Caco-2 (cell line): ENCODE data around the gene AUTS2. TPM values are rescaled to one million over a fixed set of nuclear protein-coding genes. Genes with fewer than 3 reads are reported as not detected.

Experiments
- BruUV-seq: library from RNA; stranded (reverse); fragments of 400-500 nt; replicated peaks from 2 replicates; lab custom pipeline; 2021; lab: Mats Ljungman, UMichigan
- CTCF ChIA-PET: fragments of 300-600 bp; sonication (Branson Sonifier 250); formaldehyde crosslinking; loops from one replicate; lab custom pipeline; 2022; ENCODE audit warnings: antibody characterized with exemption; lab: Charles Lee
- POLR2A ChIA-PET: fragments of 300-600 bp; sonication (Branson Sonifier 250); formaldehyde crosslinking; loops from one replicate; lab custom pipeline; 2022; ENCODE audit warnings: antibody characterized with exemption; lab: Charles Lee
- DNase-seq, 2 experiments: peaks; one replicate each; pipeline versions ENCODE4 v3.0.0 to v3.0.0-alpha.2; 2020 to 2022
- H3K27me3 ChIP-seq: replicated peaks from 2 replicates; pipeline ENCODE4 v1.6.0; 2011; ENCODE audit warnings: low read length; ENCODE audit not compliant: control insufficient read depth, insufficient read depth
- H3K36me3 ChIP-seq: 2 replicates; pipeline ENCODE4 v1.5.1; 2011; ENCODE audit warnings: low read length; ENCODE audit not compliant: control insufficient read depth, insufficient read depth
- H3K4me1 ChIP-seq: fragments of 250-450 bp; sonication (Bioruptor Pico); 2 replicates; pipeline ENCODE4 v1.5.1; 2020; ENCODE audit warnings: mild to moderate bottlenecking
- H3K4me3 ChIP-seq: 2 replicates; pipeline ENCODE4 v1.5.1; 2011; ENCODE audit warnings: low read depth, mild to moderate bottlenecking, control low read depth, low read length
- H3K9me3 ChIP-seq: fragments of 250-450 bp; sonication (Bioruptor Pico); 2 replicates; pipeline ENCODE4 v1.5.1; 2020; ENCODE audit warnings: mild to moderate bottlenecking, moderate library complexity
- H3K27ac Mint-ChIP-seq: one replicate; pipeline ENCODE4 v1.8.0; 2022; ENCODE audit warnings: mixed read lengths; ENCODE audit not compliant: unreplicated experiment
- H3K27me3 Mint-ChIP-seq: one replicate; pipeline ENCODE4 v1.8.0; 2022; ENCODE audit warnings: mixed read lengths; ENCODE audit not compliant: insufficient read depth, unreplicated experiment
- H3K36me3 Mint-ChIP-seq: one replicate; pipeline ENCODE4 v1.8.0; 2022; ENCODE audit warnings: mild to moderate bottlenecking, mixed read lengths; ENCODE audit not compliant: insufficient read depth, unreplicated experiment
- H3K4me1 Mint-ChIP-seq: one replicate; pipeline ENCODE4 v1.8.0; 2022; ENCODE audit warnings: low read depth, mixed read lengths; ENCODE audit not compliant: unreplicated experiment
- H3K4me3 Mint-ChIP-seq: one replicate; pipeline ENCODE4 v1.8.0; 2022; ENCODE audit warnings: mild to moderate bottlenecking, moderate library complexity, mixed read lengths; ENCODE audit not compliant: unreplicated experiment
- H3K9me3 Mint-ChIP-seq: one replicate; pipeline ENCODE4 v1.8.0; 2022; ENCODE audit warnings: mixed read lengths; ENCODE audit not compliant: unreplicated experiment
- intact Hi-C: fragments of 100-400 bp; cut with micrococcal nuclease; formaldehyde crosslinking; loops from one replicate; pipeline ENCODE4 v1.10.0; 2022; ENCODE audit not compliant: unreplicated experiment
- total RNA-seq: library from RNA; stranded (reverse); gene quantifications from 2 replicates; pipeline ENCODE4 v1.2.3, GENCODE V29; 2022
- TF ChIP-seq, protein P1 (sequence below), 2 experiments: fragments of 200-600 bp in 1 of 2; IDR thresholded peaks; 1 replicate in 1 of 2; 2 replicates in 1 of 2; pipeline versions ENCODE4 v1.5.1 to v1.8.0; 2011 to 2022; ENCODE audit warnings: antibody characterized with exemption in 1 of 2, control low read depth in 1 of 2, inconsistent platforms in 1 of 2, low read depth in 1 of 2, low read length in 1 of 2, mild to moderate bottlenecking in 1 of 2, moderate library complexity in 1 of 2; ENCODE audit not compliant: insufficient read depth in 1 of 2, severe bottlenecking in 1 of 2, unreplicated experiment in 1 of 2

Gene AUTS2
- total RNA-seq, 1 experiment from 2014 or later: 37.1 TPM

DNA sequence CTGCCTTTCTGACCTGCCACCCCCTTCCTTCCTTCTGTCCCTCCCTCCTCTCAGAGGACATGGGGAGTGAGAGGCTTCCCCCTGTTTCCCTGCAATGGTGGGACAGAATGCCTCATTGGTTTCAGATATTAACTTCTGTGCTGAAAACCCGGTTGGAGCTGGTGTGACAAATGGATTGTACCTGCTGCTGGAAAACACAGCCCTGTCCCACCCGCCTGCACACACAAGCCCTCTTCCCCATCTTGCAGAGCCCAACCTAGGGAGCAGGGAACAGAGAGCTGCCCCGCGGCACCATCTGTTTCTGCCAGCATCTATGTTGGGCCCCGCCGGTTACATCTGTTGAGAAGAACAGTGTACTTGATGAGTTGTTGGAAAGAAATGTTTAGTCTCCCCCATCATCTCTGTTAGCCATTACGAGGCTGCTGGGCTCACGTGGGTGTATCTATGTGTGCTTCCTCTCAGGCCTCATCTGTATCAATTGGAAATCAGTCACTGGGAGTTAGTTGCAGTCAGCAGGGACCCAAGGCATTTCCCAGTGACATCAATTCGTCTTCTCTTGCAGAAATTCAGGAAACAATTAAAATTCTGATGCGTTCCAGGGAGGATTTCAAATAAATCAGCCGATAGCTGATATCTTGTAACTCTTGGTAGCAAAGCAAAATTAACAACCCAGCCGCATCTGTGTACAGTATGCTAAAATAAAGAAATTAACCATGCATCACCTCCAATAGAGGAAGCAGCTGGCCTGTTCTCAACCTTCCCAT, 808.1 kb downstream of the AUTS2 start:
- no peaks in the 10 kb centered on the region for H3K36me3 Mint-ChIP-seq
- H3K27me3 Mint-ChIP-seq: no peaks in the 10 kb centered on the region
- BruUV-seq: no TSS peak
- no peaks in the 10 kb centered on the region for H3K4me1 ChIP-seq
- no peaks in the 10 kb centered on the region for H3K4me1 Mint-ChIP-seq
- H3K27me3 ChIP-seq: no peaks in the 10 kb centered on the region
- TF ChIP-seq, protein P1, sequence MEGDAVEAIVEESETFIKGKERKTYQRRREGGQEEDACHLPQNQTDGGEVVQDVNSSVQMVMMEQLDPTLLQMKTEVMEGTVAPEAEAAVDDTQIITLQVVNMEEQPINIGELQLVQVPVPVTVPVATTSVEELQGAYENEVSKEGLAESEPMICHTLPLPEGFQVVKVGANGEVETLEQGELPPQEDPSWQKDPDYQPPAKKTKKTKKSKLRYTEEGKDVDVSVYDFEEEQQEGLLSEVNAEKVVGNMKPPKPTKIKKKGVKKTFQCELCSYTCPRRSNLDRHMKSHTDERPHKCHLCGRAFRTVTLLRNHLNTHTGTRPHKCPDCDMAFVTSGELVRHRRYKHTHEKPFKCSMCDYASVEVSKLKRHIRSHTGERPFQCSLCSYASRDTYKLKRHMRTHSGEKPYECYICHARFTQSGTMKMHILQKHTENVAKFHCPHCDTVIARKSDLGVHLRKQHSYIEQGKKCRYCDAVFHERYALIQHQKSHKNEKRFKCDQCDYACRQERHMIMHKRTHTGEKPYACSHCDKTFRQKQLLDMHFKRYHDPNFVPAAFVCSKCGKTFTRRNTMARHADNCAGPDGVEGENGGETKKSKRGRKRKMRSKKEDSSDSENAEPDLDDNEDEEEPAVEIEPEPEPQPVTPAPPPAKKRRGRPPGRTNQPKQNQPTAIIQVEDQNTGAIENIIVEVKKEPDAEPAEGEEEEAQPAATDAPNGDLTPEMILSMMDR (IDR thresholded peaks at IDR 0.05; ENCODE audit: insufficient read depth in 1 of 2, low read depth in 1 of 2, low read length in 1 of 2, severe bottlenecking in 1 of 2, unreplicated experiment in 1 of 2): no peak
- intact Hi-C loops: no loop called here
- no peak overlapping the region for H3K4me3 ChIP-seq
- no peak for DNase-seq
- no peaks in the 10 kb centered on the region for H3K36me3 ChIP-seq
- H3K9me3 ChIP-seq: no peaks in the 10 kb centered on the region
- no peak overlapping the region for H3K27ac Mint-ChIP-seq
- CTCF ChIA-PET: no interaction called here
- H3K9me3 Mint-ChIP-seq: no peaks in the 10 kb centered on the region
- H3K4me3 Mint-ChIP-seq: no peak overlapping the region
- POLR2A ChIA-PET: no interaction called here

GRCh38 chr7:70406950-70407209, 808.6 kb downstream of the AUTS2 start:
- H3K9me3 ChIP-seq: no peaks in the 10 kb centered on the region
- ChIA-PET POLR2A (no interaction called here), CTCF (no interaction called here)
- TF ChIP-seq, protein P1 (IDR thresholded peaks at IDR 0.05; ENCODE audit: insufficient read depth in 1 of 2, low read depth in 1 of 2, low read length in 1 of 2, severe bottlenecking in 1 of 2, unreplicated experiment in 1 of 2): no peak
- H3K4me1 ChIP-seq: no peaks in the 10 kb centered on the region
- no peaks in the 10 kb centered on the region for H3K36me3 ChIP-seq
- no peaks in the 10 kb centered on the region for H3K36me3 Mint-ChIP-seq
- H3K4me3 ChIP-seq: no peak overlapping the region
- no peak overlapping the region for H3K27ac Mint-ChIP-seq
- no TSS peak for BruUV-seq
- H3K4me3 Mint-ChIP-seq: no peak overlapping the region
- no peaks in the 10 kb centered on the region for H3K27me3 Mint-ChIP-seq
- no peaks in the 10 kb centered on the region for H3K27me3 ChIP-seq
- no peak for DNase-seq
- H3K9me3 Mint-ChIP-seq: no peaks in the 10 kb centered on the region
- intact Hi-C loops: no loop called here
- H3K4me1 Mint-ChIP-seq: no peaks in the 10 kb centered on the region

DNA sequence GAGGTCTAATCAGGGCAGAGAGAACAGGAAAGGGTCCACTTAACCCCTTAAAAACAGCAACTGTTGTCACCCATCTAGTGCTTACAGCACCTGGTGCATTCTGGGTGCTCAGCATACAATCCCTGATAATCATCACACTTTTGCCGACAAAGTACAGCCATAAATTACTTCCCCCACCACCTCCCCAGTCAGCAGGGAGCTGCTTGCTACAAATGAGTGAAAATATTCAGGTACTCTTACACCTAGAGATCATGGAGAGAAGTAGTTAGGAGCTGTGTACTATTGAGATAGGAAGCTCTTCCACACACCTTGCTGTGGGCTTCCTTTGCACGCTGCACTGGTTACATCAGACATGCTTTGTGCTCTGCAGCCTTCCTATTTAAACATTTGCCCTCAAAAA, 810.2 kb downstream of the AUTS2 start:
- TF ChIP-seq, protein P1 (IDR thresholded peaks at IDR 0.05; ENCODE audit: insufficient read depth in 1 of 2, low read depth in 1 of 2, low read length in 1 of 2, severe bottlenecking in 1 of 2, unreplicated experiment in 1 of 2): no peak
- no peaks in the 10 kb centered on the region for H3K36me3 Mint-ChIP-seq
- H3K27me3 Mint-ChIP-seq: no peaks in the 10 kb centered on the region
- Histone ChIP-seq H3K27me3 (no peaks in the 10 kb centered on the region), H3K4me3 (no peak overlapping the region), H3K9me3 (no peaks in the 10 kb centered on the region), H3K36me3 (no peaks in the 10 kb centered on the region), H3K4me1 (no peaks in the 10 kb centered on the region)
- no peak for DNase-seq
- intact Hi-C loops: no loop called here
- no TSS peak for BruUV-seq
- H3K27ac Mint-ChIP-seq: no peak overlapping the region
- H3K4me1 Mint-ChIP-seq: no peaks in the 10 kb centered on the region
- ChIA-PET POLR2A (no interaction called here), CTCF (no interaction called here)
- H3K9me3 Mint-ChIP-seq: no peaks in the 10 kb centered on the region
- H3K4me3 Mint-ChIP-seq: no peak overlapping the region
